ENCODE data around the gene LIMA1. TPM values are rescaled to one million over a fixed set of nuclear protein-coding genes. Genes with fewer than 3 reads are reported as not detected.

The LIMA1 gene
- total and polyA plus RNA-seq, 2 of the 4 experiments (the other 2 are of a cell fraction) = 126 to 163 TPM

- TF ChIP-seq RCOR1 (IDR thresholded peaks at IDR 0.05; ENCODE audit: insufficient replicate concordance, low read length) = no peak
Observed at GRCh38 chr12:50240096-50240791, 43.1 kb downstream of the LIMA1 start (continued).

GRCh38 chr12:50239355-50239891 is 43.9 kb downstream of the LIMA1 start:
- Histone ChIP-seq H2BK20ac (ENCODE audit: low read depth, low read length) (no peak overlapping the region), H2AFZ (replicated peaks; ENCODE audit: low read length, poor library complexity) (no peak overlapping the region), H4K91ac (ENCODE audit: insufficient read depth, low read depth, low read length) (no peak overlapping the region), H3K14ac (replicated peaks; ENCODE audit: low read depth, low read length) (no peak overlapping the region), H2BK5ac (ENCODE audit: low read depth, low read length, poor library complexity, severe bottlenecking) (no peak overlapping the region), H4K5ac (ENCODE audit: low read depth, low read length) (no peak overlapping the region), H3K27ac (ENCODE audit: insufficient read depth, low read length) (no peak overlapping the region), H3K36me3 (ENCODE audit: control insufficient read depth, insufficient read depth, low read length) (peaks cover 2% of the 10 kb centered on the region; the same call in 1 of the 2 replicates), H2BK120ac (ENCODE audit: low read depth, low read length) (no peak overlapping the region), H2AK9ac (replicated peaks; ENCODE audit: low read depth, low read length, poor library complexity) (no peak overlapping the region), H3K4ac (ENCODE audit: low read depth, low read length) (no peak overlapping the region; the same call in 1 of the 2 replicates), H3K9me3 (ENCODE audit: control insufficient read depth, insufficient read depth, low read length) (no peaks in the 10 kb centered on the region), H3K9me1 (ENCODE audit: insufficient read depth, low read length) (peaks cover 10% of the 10 kb centered on the region), H3K4me1 (ENCODE audit: control insufficient read depth, insufficient read depth, low read length) (peaks cover 20% of the 10 kb centered on the region), H3K56ac (ENCODE audit: extremely low read depth, insufficient read depth, low read length) (no peak overlapping the region), H3K4me3 (ENCODE audit: insufficient read depth, low read depth, low read length) (no peak overlapping the region), H3K79me1 (ENCODE audit: low read depth in 1 of 2, low read length in 2 of 2) (peaks cover 9 to 16% of the 10 kb centered on the region in 2 experiments), H3K27me3 (ENCODE audit: control insufficient read depth, insufficient read depth, low read length) (no peaks in the 10 kb centered on the region), H3K18ac (ENCODE audit: low read depth, low read length) (no peak overlapping the region), H4K8ac (ENCODE audit: low read depth in 2 of 2, low read length in 2 of 2) (no peak overlapping the region), H2AK5ac (ENCODE audit: low read depth, low read length) (peak overlapping the region; percentile 35), H3K23ac (ENCODE audit: low read depth, low read length) (no peak overlapping the region), H3K9ac (ENCODE audit: low read depth, low read length) (no peak overlapping the region), H3K4me2 (ENCODE audit: low read depth, low read length) (no peak overlapping the region), H4K20me1 (ENCODE audit: insufficient read depth, low read length) (no peaks in the 10 kb centered on the region; the same call in 1 of the 2 replicates), H2BK15ac (ENCODE audit: low read depth, low read length) (no peak overlapping the region)
- BruUV-seq (replicated peaks) = no TSS peak
- TF ChIP-seq MXI1 (IDR thresholded peaks at IDR 0.05; ENCODE audit: borderline replicate concordance, low read depth, low read length) = no peak
- no peak for TF ChIP-seq BHLHE40 (IDR thresholded peaks at IDR 0.05; ENCODE audit: low read depth, low read length)
- no peak for TF ChIP-seq FOS (IDR thresholded peaks at IDR 0.05; ENCODE audit: low read depth, low read length)
- no peak for TF ChIP-seq CEBPB (IDR thresholded peaks at IDR 0.05; ENCODE audit: low read depth, low read length)
- no peak for TF ChIP-seq CTCF (conservative IDR thresholded peaks at IDR 0.05; ENCODE audit: low read depth, low read length)
- 100% methylated on average over 1 of the region's 10 CpGs; no CpG with 5 or more reads in 1 of the 2 experiments for WGBS, 2 experiments (ENCODE audit: extremely low coverage in 2 of 2, insufficient read length in 1 of 2)
- CTCF ChIA-PET = no interaction called here
- POLR2A ChIA-PET (ENCODE audit: unreplicated experiment) = no interaction called here
- in situ Hi-C loops (cut with MboI; ENCODE audit: low sequenced_read_pairs) (no loop called here), dilution Hi-C loops (cut with HindIII; ENCODE audit: low sequenced_read_pairs, unreplicated experiment) (no loop called here), intact Hi-C loops (cut with micrococcal nuclease) (no loop called here)
- no peak for ATAC-seq (ENCODE audit: low read depth)
- DNase-seq = no peak

Data from IMR-90 (cell line).